DOHH2 (cell line): ENCODE results near the gene GPR107.

Experiments
- CTCF ChIP-seq: fragments of 200-600 bp; sonication (generic); IDR thresholded peaks from one replicate; pipeline ENCODE4 v1.5.1; 2014; ENCODE audit warnings: antibody characterized with exemption, mild to moderate bottlenecking, low read depth, low read length; ENCODE audit not compliant: poor library complexity, severe bottlenecking
- EZH2phosphoT487 ChIP-seq: fragments of 200-600 bp; sonication (generic); IDR thresholded peaks from 2 replicates; pipeline ENCODE4 v1.6.1; 2017; ENCODE audit warnings: borderline replicate concordance, mild to moderate bottlenecking, antibody characterized with exemption, low read length, moderate library complexity, mixed read lengths

GRCh38 chr9:130172161-130172857 is 118.6 kb downstream of the GPR107 start, which contains the start of gene NCS1:
- TF ChIP-seq CTCF (no peak), EZH2phosphoT487 (no peak)
